ENCODE measurements around the gene FZD4.
"Not testable (repeated sequence)": the region's sequence is repeated elsewhere in the genome, so short reads cannot be mapped to it uniquely, and the experiment has no call there.

Gene FZD4

GRCh38 chr11:86972734-86973133, 17.5 kb upstream of the FZD4 start:
- no peak for DNase-seq (ENCODE audit: low spot score)

- no peak for DNase-seq (ENCODE audit: low spot score)
These were observed 14.1 kb upstream of the FZD4 start for GRCh38 chr11:86969258-86969657.

GRCh38 chr11:86967601-86968000, 12.4 kb upstream of the FZD4 start:
- not testable (repeated sequence) for DNase-seq (ENCODE audit: low spot score)

- no peak for DNase-seq (ENCODE audit: low spot score)
These were observed 2.9 kb upstream of the FZD4 start for GRCh38 chr11:86957976-86958646.

- DNase-seq (ENCODE audit: low spot score), result no peak
These were observed 1.7 kb upstream of the FZD4 start for GRCh38 chr11:86956905-86957195.

- DNase-seq (ENCODE audit: low spot score), result no peak
These were observed 159 bp downstream of the FZD4 start for GRCh38 chr11:86955111-86955360.

- DNase-seq (ENCODE audit: low spot score), result no peak
These were observed 705 bp downstream of the FZD4 start for GRCh38 chr11:86954269-86955110.

GRCh38 chr11:86952221-86952875, 2.8 kb downstream of the FZD4 start:
- no peak for DNase-seq (ENCODE audit: low spot score)

GRCh38 chr11:86951706-86952105, 3.5 kb downstream of the FZD4 start:
- DNase-seq (ENCODE audit: low spot score), result no peak

- DNase-seq (ENCODE audit: low spot score), result no peak
These were observed 4.6 kb downstream of the FZD4 start for GRCh38 chr11:86950661-86950995.

GRCh38 chr11:86949995-86950660, 5.1 kb downstream of the FZD4 start:
- no peak for DNase-seq (ENCODE audit: low spot score)

- DNase-seq (ENCODE audit: low spot score), result no peak
These were observed 6.5 kb downstream of the FZD4 start for GRCh38 chr11:86948733-86949132.

- no peak for DNase-seq (ENCODE audit: low spot score)
These were observed 7.7 kb downstream of the FZD4 start for GRCh38 chr11:86947541-86947940.

- DNase-seq (ENCODE audit: low spot score), result not testable (repeated sequence)
These were observed 11.7 kb downstream of the FZD4 start for GRCh38 chr11:86943505-86943904.

- DNase-seq (ENCODE audit: low spot score), result no peak
These were observed 13.2 kb downstream of the FZD4 start for GRCh38 chr11:86941871-86942599.

- no peak for DNase-seq (ENCODE audit: low spot score)
These were observed 13.9 kb downstream of the FZD4 start for GRCh38 chr11:86941077-86941870.

GRCh38 chr11:86940122-86940777, 14.9 kb downstream of the FZD4 start:
- DNase-seq (ENCODE audit: low spot score), result no peak

- peak; percentile 50 for DNase-seq (ENCODE audit: low spot score)
These were observed 16.0 kb downstream of the FZD4 start for GRCh38 chr11:86938900-86939880.

GRCh38 chr11:86938203-86938899, 16.8 kb downstream of the FZD4 start:
- DNase-seq (ENCODE audit: low spot score), result no peak
